ENCODE data around the gene DENND2D.

The DENND2D gene

DNA sequence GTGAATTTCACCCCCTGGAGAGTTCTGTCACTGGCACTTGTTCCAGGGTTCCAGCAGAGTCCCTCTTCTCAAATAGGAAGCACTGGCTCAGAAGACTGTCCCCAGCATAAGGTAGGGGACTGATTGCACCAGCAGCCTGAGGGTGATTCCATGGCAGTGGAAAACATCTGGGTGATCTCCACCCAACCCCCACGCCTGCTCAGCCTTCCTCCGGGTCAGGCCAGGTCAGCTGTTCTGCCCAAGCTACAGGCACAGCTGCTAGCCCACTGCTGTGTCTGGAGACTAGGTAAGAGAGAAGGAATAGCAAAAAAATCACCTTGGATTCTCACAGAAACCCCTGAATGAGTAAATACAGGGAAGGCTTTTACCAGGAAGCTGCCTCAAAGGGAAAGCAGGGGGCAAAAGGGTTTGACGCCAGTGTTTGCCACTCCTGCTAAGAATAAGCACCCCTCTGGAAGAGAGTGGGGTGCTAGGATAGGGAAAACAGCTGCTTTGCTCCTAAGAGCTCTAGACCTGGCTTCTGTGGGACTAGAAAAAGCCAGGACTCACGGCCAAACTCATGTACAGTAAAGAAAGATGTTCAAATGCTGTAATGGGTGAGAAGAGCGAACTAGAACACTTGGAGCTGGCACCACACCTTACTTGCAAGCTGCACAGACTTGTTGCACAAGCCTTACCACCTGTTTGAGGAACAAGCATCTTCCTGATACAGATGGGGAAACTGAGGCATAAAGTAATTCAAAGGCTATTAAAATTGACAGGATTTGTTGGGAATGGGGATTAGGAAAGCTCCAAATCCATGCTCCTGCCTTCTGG lies 1.0 kb upstream of the DENND2D start:
- Histone ChIP-seq H3K4me2 (peak overlapping the region; percentile 80 to 99 (median 97)), H3K27me3 (no peaks in the 10 kb centered on the region), H3K27ac (peak overlapping the region in 10 of 11 experiments; percentile 16 to 99 (median 42); a peak in 15 of 22 replicates), H3K36me3 (peaks cover 0 to 26% (median 4%) of the 10 kb centered on the region in 11 experiments; a peak in 10 of 22 replicates), H3K9me3 (replicated peaks in 1 of 11) (no peaks in the 10 kb centered on the region), H3K4me1 (peaks cover 65 to 96% (median 84%) of the 10 kb centered on the region in 10 experiments), H3K4me3 (peak overlapping the region in 3 of 10 experiments; percentile 27 to 41 (median 41); a peak in 6 of 20 replicates), H3K9ac (peak overlapping the region in 4 of 11 experiments; percentile 5 to 81 (median 51); a peak in 9 of 22 replicates), H4K20me1 (peaks cover 0 to 10% (median 0%) of the 10 kb centered on the region in 11 experiments; a peak in 2 of 22 replicates)
- TF ChIP-seq Cebpa-rat (IDR thresholded peaks at IDR 0.05) = no peak

DNA sequence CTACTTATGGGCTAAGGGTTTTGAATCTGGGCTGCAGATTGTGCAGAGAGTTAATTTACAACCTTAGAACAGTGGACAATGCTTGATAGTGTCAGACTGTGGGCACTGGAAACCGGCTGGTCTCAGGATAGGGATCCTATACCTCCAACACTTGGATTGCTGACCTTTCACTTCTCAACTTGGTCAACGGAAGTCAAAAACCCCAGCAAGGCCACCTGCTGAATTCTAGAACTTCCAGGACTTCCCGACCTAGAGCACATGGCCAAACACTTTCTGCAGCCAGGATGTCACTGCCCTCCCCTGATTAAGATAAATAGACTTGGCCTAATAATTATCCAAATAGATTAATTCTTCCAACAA lies 336 bp upstream of the DENND2D start:
- no peaks in the 10 kb centered on the region for H3K27me3 ChIP-seq
- peaks cover 58 to 96% (median 77%) of the 10 kb centered on the region in 10 experiments for H3K4me1 ChIP-seq
- TF ChIP-seq Cebpa-rat (IDR thresholded peaks at IDR 0.05) = no peak
- peak overlapping the region; percentile 80 to 99 (median 97) for H3K4me2 ChIP-seq
- peaks cover 0 to 17% (median 0%) of the 10 kb centered on the region in 11 experiments; a peak in 2 of 22 replicates for H4K20me1 ChIP-seq
- H3K4me3 ChIP-seq = peak overlapping the region in 3 of 10 experiments; percentile 27 to 41 (median 41); a peak in 6 of 20 replicates
- H3K36me3 ChIP-seq = peaks cover 0 to 33% (median 10%) of the 10 kb centered on the region in 11 experiments; a peak in 11 of 22 replicates
- H3K9ac ChIP-seq = peak overlapping the region in 4 of 11 experiments; percentile 4 to 81 (median 60); a peak in 6 of 22 replicates
- no peaks in the 10 kb centered on the region for H3K9me3 ChIP-seq (replicated peaks in 1 of 11)
- peak overlapping the region in 8 of 11 experiments; percentile 8 to 99 (median 58); a peak in 10 of 22 replicates for H3K27ac ChIP-seq

- peaks cover 44 to 95% (median 62%) of the 10 kb centered on the region in 10 experiments for H3K4me1 ChIP-seq
- peak overlapping the region in 9 of 11 experiments; percentile 80 to 99 (median 97); a peak in 17 of 22 replicates for H3K4me2 ChIP-seq
- no peak for TF ChIP-seq Cebpa-rat (IDR thresholded peaks at IDR 0.05)
- no peaks in the 10 kb centered on the region for H3K27me3 ChIP-seq
- H3K9ac ChIP-seq = peak overlapping the region in 3 of 11 experiments; percentile 59 to 93 (median 81); a peak in 6 of 22 replicates
- peaks cover 0 to 47% (median 23%) of the 10 kb centered on the region in 11 experiments; a peak in 12 of 22 replicates for H3K36me3 ChIP-seq
- H3K4me3 ChIP-seq = peak overlapping the region in 3 of 10 experiments; percentile 49 to 69 (median 68); a peak in 6 of 20 replicates
- H3K27ac ChIP-seq = peak overlapping the region in 8 of 11 experiments; percentile 24 to 99 (median 58); a peak in 13 of 22 replicates
- peaks cover 0 to 26% (median 0%) of the 10 kb centered on the region in 11 experiments; a peak in 2 of 22 replicates for H4K20me1 ChIP-seq
- no peaks in the 10 kb centered on the region for H3K9me3 ChIP-seq (replicated peaks in 1 of 11)
Measured at GRCh38 chr1:111199329-111199728, 1.1 kb downstream of the DENND2D start.

- Histone ChIP-seq H3K4me3 (peak overlapping the region in 3 of 10 experiments; percentile 49 to 69 (median 68); a peak in 6 of 20 replicates), H3K27me3 (no peaks in the 10 kb centered on the region), H3K4me2 (peak overlapping the region in 6 of 11 experiments; percentile 91 to 99 (median 97); a peak in 9 of 22 replicates), H3K9ac (peak overlapping the region in 3 of 11 experiments; percentile 59 to 93 (median 81); a peak in 6 of 22 replicates), H3K9me3 (replicated peaks in 1 of 11) (no peaks in the 10 kb centered on the region), H4K20me1 (peaks cover 0 to 27% (median 0%) of the 10 kb centered on the region in 11 experiments; a peak in 2 of 22 replicates), H3K27ac (peak overlapping the region in 7 of 11 experiments; percentile 6 to 99 (median 60); a peak in 9 of 22 replicates), H3K4me1 (peaks cover 41 to 97% (median 60%) of the 10 kb centered on the region in 10 experiments), H3K36me3 (peaks cover 0 to 52% (median 25%) of the 10 kb centered on the region in 11 experiments; a peak in 12 of 22 replicates)
- TF ChIP-seq Cebpa-rat (IDR thresholded peaks at IDR 0.05) = no peak
Measured at GRCh38 chr1:111198836-111199235, 1.6 kb downstream of the DENND2D start.

- Histone ChIP-seq H3K4me1 (peaks cover 40 to 99% (median 61%) of the 10 kb centered on the region in 10 experiments), H3K9me3 (replicated peaks in 1 of 11) (no peaks in the 10 kb centered on the region), H3K27ac (peak overlapping the region in 2 of 11 experiments; percentile 97 to 99; a peak in 3 of 22 replicates), H4K20me1 (peaks cover 0 to 29% (median 0%) of the 10 kb centered on the region in 11 experiments; a peak in 2 of 22 replicates), H3K27me3 (no peaks in the 10 kb centered on the region), H3K4me3 (peak overlapping the region in 3 of 10 experiments; percentile 49 to 69 (median 68); a peak in 5 of 20 replicates), H3K36me3 (peaks cover 0 to 57% (median 25%) of the 10 kb centered on the region in 11 experiments; a peak in 12 of 22 replicates), H3K9ac (peak overlapping the region in 2 of 11 experiments; percentile 81 to 93; a peak in 5 of 22 replicates), H3K4me2 (peak overlapping the region in 4 of 11 experiments; percentile 3 to 99 (median 96); a peak in 7 of 22 replicates)
- TF ChIP-seq Cebpa-rat (IDR thresholded peaks at IDR 0.05) = no peak
Measured at GRCh38 chr1:111197598-111198284, 2.7 kb downstream of the DENND2D start.

- Histone ChIP-seq H3K27ac (no peak overlapping the region), H4K20me1 (peaks cover 0 to 34% (median 0%) of the 10 kb centered on the region in 11 experiments; a peak in 2 of 22 replicates), H3K9me3 (replicated peaks in 1 of 11) (no peaks in the 10 kb centered on the region), H3K27me3 (no peaks in the 10 kb centered on the region), H3K9ac (peak overlapping the region in 2 of 11 experiments; percentile 68 to 93; a peak in 2 of 22 replicates), H3K36me3 (peaks cover 8 to 72% (median 33%) of the 10 kb centered on the region in 11 experiments; a peak in 14 of 22 replicates), H3K4me3 (peak overlapping the region in 2 of 10 experiments; percentile 68 to 69; a peak in 4 of 20 replicates), H3K4me1 (peaks cover 27 to 99% (median 53%) of the 10 kb centered on the region in 10 experiments), H3K4me2 (peak overlapping the region in 3 of 11 experiments; percentile 96 to 99 (median 97); a peak in 6 of 22 replicates)
- TF ChIP-seq Cebpa-rat (IDR thresholded peaks at IDR 0.05) = no peak
Measured at GRCh38 chr1:111196213-111196612, 4.2 kb downstream of the DENND2D start.

GRCh38 chr1:111195002-111195684 lies 5.3 kb downstream of the DENND2D start:
- Histone ChIP-seq H3K9ac (peak overlapping the region in 2 of 11 experiments; percentile 68 to 93; a peak in 3 of 22 replicates), H3K36me3 (peaks cover 12 to 83% (median 38%) of the 10 kb centered on the region in 11 experiments; a peak in 16 of 22 replicates), H3K27me3 (no peaks in the 10 kb centered on the region), H3K9me3 (replicated peaks in 1 of 11) (no peaks in the 10 kb centered on the region), H3K4me1 (peaks cover 16 to 99% (median 43%) of the 10 kb centered on the region in 10 experiments), H3K27ac (peak overlapping the region in 2 of 11 experiments; percentile 83 to 85; a peak in 2 of 22 replicates), H4K20me1 (peaks cover 0 to 34% (median 0%) of the 10 kb centered on the region in 11 experiments; a peak in 2 of 22 replicates), H3K4me2 (peak overlapping the region in 3 of 11 experiments; percentile 94 to 99 (median 96); a peak in 5 of 22 replicates), H3K4me3 (peak overlapping the region in 2 of 10 experiments; percentile 68 to 69; a peak in 1 of 20 replicates)
- no peak for TF ChIP-seq Cebpa-rat (IDR thresholded peaks at IDR 0.05)

Data from BLaER1 treated with 17β-estradiol and CSF1 and Interleukin-3, amounts not matched to agents 10 nM and 100 nM (cell line).